H9 (cell line): ENCODE results near the gene TMEM163. TPM values are rescaled to one million over a fixed set of nuclear protein-coding genes. Genes with fewer than 3 reads are reported as not detected.
"Not testable (repeated sequence)": the region's sequence is repeated elsewhere in the genome, so short reads cannot be mapped to it uniquely, and the experiment has no call there.

Source experiments
- DNase-seq: peaks from one replicate; pipeline ENCODE4 v3.0.0-alpha.2; 2017
- H2AFZ ChIP-seq: one replicate; pipeline ENCODE4 v1.6.1; 2013; ENCODE audit warnings: mild to moderate bottlenecking, low read length, control low read depth, moderate library complexity
- H2AK5ac ChIP-seq: 2 replicates; pipeline ENCODE4 v1.6.1; 2013; ENCODE audit warnings: low read length, control low read depth, mixed read lengths; ENCODE audit not compliant: insufficient read length
- H2BK120ac ChIP-seq: one replicate; pipeline ENCODE4 v1.6.1; 2013; ENCODE audit warnings: low read depth, mild to moderate bottlenecking, low read length, control low read depth, inconsistent platforms; ENCODE audit not compliant: poor library complexity, severe bottlenecking
- H2BK12ac ChIP-seq: 2 replicates; pipeline ENCODE4 v1.6.1; 2013; ENCODE audit warnings: low read length, control low read depth, mixed read lengths, low read depth; ENCODE audit not compliant: insufficient read length
- H2BK15ac ChIP-seq: 2 replicates; pipeline ENCODE4 v1.6.1; 2013; ENCODE audit warnings: low read depth, low read length, control low read depth
- H2BK20ac ChIP-seq: one replicate; pipeline ENCODE4 v1.6.1; 2013; ENCODE audit warnings: low read depth, mild to moderate bottlenecking, low read length, control low read depth, inconsistent platforms; ENCODE audit not compliant: poor library complexity, severe bottlenecking
- H2BK5ac ChIP-seq: 2 replicates; pipeline ENCODE4 v1.6.1; 2013; ENCODE audit warnings: low read length, control low read depth, mixed read lengths; ENCODE audit not compliant: insufficient read length
- H3K14ac ChIP-seq: 2 replicates; pipeline ENCODE4 v1.6.1; 2013; ENCODE audit warnings: low read length, control low read depth; ENCODE audit not compliant: insufficient read depth
- H3K18ac ChIP-seq: 2 replicates; pipeline ENCODE4 v1.6.1; 2013; ENCODE audit warnings: low read depth, mild to moderate bottlenecking, mixed read lengths, low read length, control low read depth; ENCODE audit not compliant: insufficient read length
- H3K23ac ChIP-seq: 2 replicates; pipeline ENCODE4 v1.6.1; 2013; ENCODE audit warnings: low read length, control low read depth, mixed read lengths, low read depth; ENCODE audit not compliant: insufficient read length
- H3K23me2 ChIP-seq: 2 replicates; pipeline ENCODE4 v1.6.1; 2013; ENCODE audit warnings: low read depth, mild to moderate bottlenecking, mixed read lengths, low read length, control low read depth; ENCODE audit not compliant: insufficient read length, poor library complexity, severe bottlenecking
- H3K27ac ChIP-seq: 2 replicates; pipeline ENCODE4 v1.5.1; 2013; ENCODE audit warnings: low read length, control low read depth, mixed read lengths, low read depth; ENCODE audit not compliant: insufficient read length
- H3K27me3 ChIP-seq: 2 replicates; pipeline ENCODE4 v1.6.1; 2013; ENCODE audit warnings: low read length, control low read depth, inconsistent platforms; ENCODE audit not compliant: insufficient read depth
- H3K4ac ChIP-seq: 2 replicates; pipeline ENCODE4 v1.6.1; 2013; ENCODE audit warnings: low read depth, mild to moderate bottlenecking, control low read depth, inconsistent platforms, low read length, moderate library complexity
- H3K4me1 ChIP-seq: 2 replicates; pipeline ENCODE4 v1.6.1; 2013; ENCODE audit warnings: low read length, control low read depth, inconsistent platforms; ENCODE audit not compliant: insufficient read depth
- H3K4me2 ChIP-seq: 2 replicates; pipeline ENCODE4 v1.6.1; 2013; ENCODE audit warnings: low read length, control low read depth, mixed read lengths; ENCODE audit not compliant: insufficient read length, insufficient read depth
- H3K56ac ChIP-seq: 2 replicates; pipeline ENCODE4 v1.6.1; 2013; ENCODE audit warnings: low read depth, mild to moderate bottlenecking, mixed read lengths, low read length, control low read depth; ENCODE audit not compliant: insufficient read length
- H3K79me1 ChIP-seq: 2 replicates; pipeline ENCODE4 v1.6.1; 2013; ENCODE audit warnings: low read depth, mild to moderate bottlenecking, moderate library complexity, low read length, control low read depth, inconsistent platforms; ENCODE audit not compliant: insufficient read depth, poor library complexity, severe bottlenecking
- H3K79me2 ChIP-seq: 2 replicates; pipeline ENCODE4 v1.6.1; 2013; ENCODE audit warnings: low read length, control low read depth, inconsistent platforms; ENCODE audit not compliant: insufficient read depth
- H3K9ac ChIP-seq: 2 replicates; pipeline ENCODE4 v1.6.1; 2013; ENCODE audit warnings: low read length, control low read depth, mixed read lengths; ENCODE audit not compliant: insufficient read length; ENCODE audit errors: extremely low read depth
- H3K9me3 ChIP-seq: one replicate; pipeline ENCODE4 v1.6.1; 2013; ENCODE audit warnings: low read depth, low read length, inconsistent platforms; ENCODE audit not compliant: control insufficient read depth
- H3T11ph ChIP-seq: one replicate; pipeline ENCODE4 v1.6.1; 2013; ENCODE audit warnings: mild to moderate bottlenecking, low read length, control low read depth, inconsistent platforms
- H4K20me1 ChIP-seq: one replicate; pipeline ENCODE4 v1.6.1; 2013; ENCODE audit not compliant: control insufficient read depth, insufficient read length, insufficient read depth
- H4K5ac ChIP-seq: 2 replicates; pipeline ENCODE4 v1.6.1; 2013; ENCODE audit warnings: low read depth, mild to moderate bottlenecking, mixed read lengths, low read length, control low read depth; ENCODE audit not compliant: insufficient read length
- H4K8ac ChIP-seq: replicated peaks from 2 replicates; pipeline ENCODE4 v1.6.1; 2013; ENCODE audit warnings: low read length, control low read depth, mixed read lengths, low read depth; ENCODE audit not compliant: insufficient read length
- H4K91ac ChIP-seq: 2 replicates; pipeline ENCODE4 v1.6.1; 2013; ENCODE audit warnings: low read depth, mild to moderate bottlenecking, moderate library complexity, mixed read lengths, low read length, control low read depth; ENCODE audit not compliant: insufficient read length
- H3K27ac Mint-ChIP-seq, 3 experiments: 2 replicates in 2 of 3; 3 replicates in 1 of 3; pipeline ENCODE4 v1.8.0; 2020 to 2021; ENCODE audit warnings: mixed read lengths in 3 of 3, mild to moderate bottlenecking in 1 of 3, moderate library complexity in 1 of 3
- H3K27me3 Mint-ChIP-seq: 2 replicates; pipeline ENCODE4 v1.8.0; 2021; ENCODE audit warnings: low read depth, mild to moderate bottlenecking, moderate library complexity, mixed read lengths
- H3K36me3 Mint-ChIP-seq, 3 experiments: 2 replicates in 2 of 3; 3 replicates in 1 of 3; pipeline ENCODE4 v1.8.0; 2020 to 2021; ENCODE audit warnings: low read depth in 3 of 3, mixed read lengths in 3 of 3; ENCODE audit not compliant: insufficient read depth in 1 of 3
- H3K4me1 Mint-ChIP-seq, 2 experiments: 2 replicates each; pipeline ENCODE4 v1.8.0; 2020; ENCODE audit warnings: mixed read lengths in 2 of 2
- H3K4me3 Mint-ChIP-seq, 2 experiments: 2 replicates in 1 of 2; 3 replicates in 1 of 2; pipeline ENCODE4 v1.8.0; 2020 to 2021; ENCODE audit warnings: mild to moderate bottlenecking in 2 of 2, mixed read lengths in 2 of 2, moderate library complexity in 1 of 2
- H3K9me3 Mint-ChIP-seq, 2 experiments: 2 replicates in 1 of 2; 3 replicates in 1 of 2; pipeline ENCODE4 v1.8.0; 2020; ENCODE audit warnings: mild to moderate bottlenecking in 2 of 2, mixed read lengths in 2 of 2, moderate library complexity in 1 of 2
- WGBS: extraction: QIAGEN DNeasy Blood & Tissue Kit; methylation state at CpG from one replicate; pipeline ENCODE4 v1.1.7; 2013; ENCODE audit warnings: missing lambda C conversion rate, low lambda C conversion rate, mixed read lengths; ENCODE audit not compliant: insufficient read length; ENCODE audit errors: extremely low coverage; 5-methylcytosine and 5-hydroxymethylcytosine counted together
- total RNA-seq: library from RNA; stranded (reverse); gene quantifications from 2 replicates; pipeline ENCODE4 v1.2.1, GENCODE V29; 2021
- TF ChIP-seq, protein P1 (sequence below): fragments of 200-600 bp; sonication (generic); conservative IDR thresholded peaks from 3 replicates; pipeline ENCODE4 v1.8.0; 2021; ENCODE audit warnings: antibody characterized with exemption, mild to moderate bottlenecking

Gene TMEM163
- total RNA-seq, 1 experiment from 2014 or later = 0.39 TPM

DNA sequence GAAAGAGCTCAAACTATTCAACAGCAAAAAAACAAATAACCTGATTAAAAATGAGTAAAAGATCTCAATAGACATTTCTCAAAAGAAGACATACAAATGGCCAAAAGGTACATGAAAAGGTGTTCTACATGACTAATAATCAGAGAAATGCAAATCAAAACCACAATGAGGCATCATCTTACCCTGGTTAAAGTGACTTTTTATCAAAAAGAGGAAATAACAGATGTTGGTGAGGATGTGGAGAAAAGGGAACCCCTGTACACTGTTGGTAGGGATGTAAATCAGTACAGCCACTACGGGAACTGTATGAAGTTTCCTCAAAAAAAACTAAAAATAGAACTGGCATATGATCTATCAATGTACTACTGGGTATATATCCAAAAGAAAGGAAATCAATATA lies 39.8 kb upstream of the TMEM163 start:
- Mint-ChIP-seq H3K4me1 (no peaks in the 10 kb centered on the region), H3K27me3 (no peaks in the 10 kb centered on the region; the same call in 1 of the 2 replicates), H3K36me3 (no peaks in the 10 kb centered on the region), H3K4me3 (no peak overlapping the region), H3K27ac (no peak overlapping the region), H3K9me3 (peaks cover 3% of the 10 kb centered on the region in 2 experiments; a peak in 2 of 5 replicates)
- Histone ChIP-seq H4K91ac (no peak overlapping the region), H3K9me3 (no peaks in the 10 kb centered on the region), H2BK15ac (no peak overlapping the region), H3K14ac (no peak overlapping the region), H3K23ac (no peak overlapping the region), H3K4ac (no peak overlapping the region), H4K5ac (no peak overlapping the region), H3K4me2 (no peak overlapping the region), H3K27ac (no peak overlapping the region), H2AFZ (no peak overlapping the region), H3K18ac (no peak overlapping the region), H3K23me2 (no peaks in the 10 kb centered on the region), H2BK120ac (no peak overlapping the region), H3K56ac (no peak overlapping the region), H2AK5ac (no peak overlapping the region), H2BK20ac (no peak overlapping the region), H3K79me1 (no peaks in the 10 kb centered on the region), H2BK5ac (no peak overlapping the region), H4K8ac (no peak overlapping the region), H3K79me2 (no peaks in the 10 kb centered on the region), H4K20me1 (no peaks in the 10 kb centered on the region), H2BK12ac (no peak overlapping the region), H3K27me3 (no peaks in the 10 kb centered on the region), H3K4me1 (no peaks in the 10 kb centered on the region), H3T11ph (no peak overlapping the region), H3K9ac (no peak overlapping the region)
- WGBS = no CpG with 5 or more reads among the region's 1 CpG
- TF ChIP-seq, protein P1, sequence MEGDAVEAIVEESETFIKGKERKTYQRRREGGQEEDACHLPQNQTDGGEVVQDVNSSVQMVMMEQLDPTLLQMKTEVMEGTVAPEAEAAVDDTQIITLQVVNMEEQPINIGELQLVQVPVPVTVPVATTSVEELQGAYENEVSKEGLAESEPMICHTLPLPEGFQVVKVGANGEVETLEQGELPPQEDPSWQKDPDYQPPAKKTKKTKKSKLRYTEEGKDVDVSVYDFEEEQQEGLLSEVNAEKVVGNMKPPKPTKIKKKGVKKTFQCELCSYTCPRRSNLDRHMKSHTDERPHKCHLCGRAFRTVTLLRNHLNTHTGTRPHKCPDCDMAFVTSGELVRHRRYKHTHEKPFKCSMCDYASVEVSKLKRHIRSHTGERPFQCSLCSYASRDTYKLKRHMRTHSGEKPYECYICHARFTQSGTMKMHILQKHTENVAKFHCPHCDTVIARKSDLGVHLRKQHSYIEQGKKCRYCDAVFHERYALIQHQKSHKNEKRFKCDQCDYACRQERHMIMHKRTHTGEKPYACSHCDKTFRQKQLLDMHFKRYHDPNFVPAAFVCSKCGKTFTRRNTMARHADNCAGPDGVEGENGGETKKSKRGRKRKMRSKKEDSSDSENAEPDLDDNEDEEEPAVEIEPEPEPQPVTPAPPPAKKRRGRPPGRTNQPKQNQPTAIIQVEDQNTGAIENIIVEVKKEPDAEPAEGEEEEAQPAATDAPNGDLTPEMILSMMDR = no peak
- DNase-seq = no peak

DNA sequence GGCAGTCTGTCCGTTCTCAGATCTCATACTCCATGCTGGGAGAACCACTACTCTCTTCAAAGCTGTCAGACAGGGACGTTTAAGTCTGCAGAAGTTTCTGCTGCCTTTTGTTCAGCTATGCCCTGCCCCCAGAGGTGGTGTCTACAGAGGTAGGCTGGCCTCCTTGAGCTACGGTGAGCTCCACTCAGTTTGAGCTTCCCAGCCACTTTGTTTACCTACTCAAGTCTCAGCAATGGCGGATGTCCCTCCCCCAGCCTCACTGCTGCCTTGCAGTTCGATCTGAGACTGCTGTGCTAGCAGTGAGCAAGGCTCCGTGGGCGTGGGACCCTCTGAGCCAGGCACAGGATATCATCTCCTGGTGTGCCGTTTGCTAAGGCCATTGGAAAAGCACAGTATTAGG lies 33.2 kb upstream of the TMEM163 start:
- not testable (repeated sequence) for H3K4me1 ChIP-seq, H2AFZ ChIP-seq, H3K27ac ChIP-seq, H2BK5ac ChIP-seq, H2BK120ac ChIP-seq, H4K8ac ChIP-seq, H2AK5ac ChIP-seq, H2BK12ac ChIP-seq, H3K79me1 ChIP-seq, H4K5ac ChIP-seq, H3K4me1 Mint-ChIP-seq, H3K9me3 Mint-ChIP-seq, H3K4ac ChIP-seq, H3K36me3 Mint-ChIP-seq, H3K79me2 ChIP-seq, H3K18ac ChIP-seq, DNase-seq, H3K4me2 ChIP-seq, H3K4me3 Mint-ChIP-seq, H3K27ac Mint-ChIP-seq, H2BK20ac ChIP-seq, H2BK15ac ChIP-seq, H3K23ac ChIP-seq, H3K14ac ChIP-seq, H3K9me3 ChIP-seq, H3K27me3 ChIP-seq, H4K91ac ChIP-seq, H3K23me2 ChIP-seq, H4K20me1 ChIP-seq, H3T11ph ChIP-seq, H3K56ac ChIP-seq, H3K9ac ChIP-seq
- H3K27me3 Mint-ChIP-seq = peaks cover 27% of the 10 kb centered on the region
- no CpG with 5 or more reads among the region's 8 CpGs for WGBS
